Stimulated activated CD4-positive, alpha-beta T cell treated with anti-CD3 and anti-CD28 coated beads, Interleukin-4, amount 100 ng/mL, for 48 hours (primary cell): ENCODE data around the gene EDC4.
"Not testable (repeated sequence)": the region's sequence is repeated elsewhere in the genome, so short reads cannot be mapped to it uniquely, and the experiment has no call there.

Experiments
- DNase-seq, 2 donors: peaks; one replicate each; pipeline ENCODE4 v3.0.0-alpha.2; 2020; ENCODE audit warnings: low read depth in 2 of 2

EDC4 gene

GRCh38 chr16:67848118-67848517 lies 24.7 kb upstream of the EDC4 start:
- DNase-seq, result no peak

GRCh38 chr16:67853670-67854069 lies 19.2 kb upstream of the EDC4 start:
- no peak for DNase-seq

GRCh38 chr16:67855789-67856188 lies 17.1 kb upstream of the EDC4 start:
- DNase-seq, result no peak

GRCh38 chr16:67856927-67857546 lies 15.8 kb upstream of the EDC4 start:
- DNase-seq, result no peak

- no peak for DNase-seq
These were observed 15.2 kb upstream of the EDC4 start for GRCh38 chr16:67857547-67858233.

- DNase-seq, result no peak
These were observed 14.4 kb upstream of the EDC4 start for GRCh38 chr16:67858500-67858899.

GRCh38 chr16:67860589-67861398 lies 12.1 kb upstream of the EDC4 start:
- DNase-seq, result no peak

- DNase-seq, result no peak
These were observed 11.0 kb upstream of the EDC4 start for GRCh38 chr16:67861877-67862276.

- no peak for DNase-seq
These were observed 9.9 kb upstream of the EDC4 start for GRCh38 chr16:67862623-67863583.

GRCh38 chr16:67864044-67864443 lies 8.8 kb upstream of the EDC4 start:
- not testable (repeated sequence) for DNase-seq

- no peak for DNase-seq
These were observed 8.3 kb upstream of the EDC4 start for GRCh38 chr16:67864594-67864993.

GRCh38 chr16:67865318-67865717 lies 7.5 kb upstream of the EDC4 start:
- DNase-seq, result no peak

- no peak for DNase-seq
These were observed 4.6 kb upstream of the EDC4 start for GRCh38 chr16:67868290-67868689.

GRCh38 chr16:67869653-67870052 lies 3.2 kb upstream of the EDC4 start:
- no peak for DNase-seq

GRCh38 chr16:67871256-67871655 lies 1.6 kb upstream of the EDC4 start:
- no peak for DNase-seq

GRCh38 chr16:67872131-67872630 lies 671 bp upstream of the EDC4 start:
- no peak for DNase-seq

- DNase-seq, result no peak
These were observed 851 bp downstream of the EDC4 start for GRCh38 chr16:67873435-67874370.

GRCh38 chr16:67874372-67874771 lies 1.5 kb downstream of the EDC4 start:
- DNase-seq, result no peak

- DNase-seq, result no peak
These were observed 4.2 kb downstream of the EDC4 start for GRCh38 chr16:67877064-67877463.

- DNase-seq, result no peak
These were observed 5.4 kb downstream of the EDC4 start for GRCh38 chr16:67878232-67878631.
